Loucy (cell line): ENCODE measurements around the gene ERCC5.

ENCODE experiments used
- H2AFZ ChIP-seq: fragments of 200-600 bp; sonication (generic); 2 replicates; pipeline ENCODE4 v1.6.0; 2016; ENCODE audit warnings: antibody characterized with exemption, mild to moderate bottlenecking, low read length, moderate library complexity
- H3F3A ChIP-seq: fragments of 200-600 bp; 2 replicates; pipeline ENCODE4 v1.6.0; 2016; ENCODE audit warnings: antibody characterized with exemption, low read depth, mild to moderate bottlenecking
- H3K27me3 ChIP-seq: fragments of 200-600 bp; sonication (generic); 2 replicates; pipeline ENCODE4 v1.6.1; 2014; ENCODE audit warnings: low read length, mild to moderate bottlenecking; ENCODE audit not compliant: insufficient read depth, poor library complexity, severe bottlenecking
- H3K36me3 ChIP-seq: fragments of 200-600 bp; sonication (generic); 2 replicates; pipeline ENCODE4 v1.6.1; 2016; ENCODE audit warnings: low read length; ENCODE audit not compliant: insufficient read depth
- H3K4me1 ChIP-seq: fragments of 200-600 bp; sonication (generic); 2 replicates; pipeline ENCODE4 v1.5.1; 2014; ENCODE audit warnings: low read length, mild to moderate bottlenecking; ENCODE audit not compliant: insufficient read depth, poor library complexity, severe bottlenecking
- H3K4me2 ChIP-seq: fragments of 200-600 bp; sonication (generic); 2 replicates; pipeline ENCODE4 v1.6.0; 2014; ENCODE audit warnings: antibody characterized with exemption, low read length, low read depth, mild to moderate bottlenecking; ENCODE audit not compliant: poor library complexity, severe bottlenecking
- H3K4me3 ChIP-seq: fragments of 200-600 bp; sonication (generic); 2 replicates; pipeline ENCODE4 v1.5.1; 2014; ENCODE audit warnings: low read length, mild to moderate bottlenecking, mixed read lengths; ENCODE audit not compliant: poor library complexity, severe bottlenecking
- H3K79me2 ChIP-seq: fragments of 200-600 bp; sonication (generic); 2 replicates; pipeline ENCODE4 v1.6.1; 2014; ENCODE audit warnings: low read length; ENCODE audit not compliant: insufficient read depth
- H3K9ac ChIP-seq: fragments of 200-600 bp; sonication (generic); 2 replicates; pipeline ENCODE4 v1.6.0; 2014; ENCODE audit warnings: mild to moderate bottlenecking, low read depth, low read length, moderate library complexity; ENCODE audit not compliant: poor library complexity, severe bottlenecking
- H3K9me2 ChIP-seq: fragments of 200-600 bp; sonication (generic); replicated peaks from 2 replicates; pipeline ENCODE4 v1.6.1; 2016; ENCODE audit warnings: low read depth, low read length, mixed read lengths
- H3K9me3 ChIP-seq: fragments of 200-600 bp; sonication (generic); 2 replicates; pipeline ENCODE4 v1.6.1; 2014; ENCODE audit warnings: mild to moderate bottlenecking, antibody characterized with exemption, low read length, low read depth; ENCODE audit not compliant: insufficient read depth
- H4K20me1 ChIP-seq: fragments of 200-600 bp; sonication (generic); 2 replicates; pipeline ENCODE4 v1.6.0; 2014; ENCODE audit warnings: antibody characterized with exemption, low read length, mild to moderate bottlenecking; ENCODE audit not compliant: insufficient read depth, poor library complexity, severe bottlenecking
- CTCF ChIP-seq: fragments of 200-600 bp; sonication (generic); conservative IDR thresholded peaks from 2 replicates; pipeline ENCODE4 v1.5.1; 2014; ENCODE audit warnings: mild to moderate bottlenecking, antibody characterized with exemption, low read length
- EZH2phosphoT487 ChIP-seq: fragments of 200-600 bp; IDR thresholded peaks from 2 replicates; pipeline ENCODE4 v1.6.1; 2018; ENCODE audit warnings: antibody characterized with exemption, mild to moderate bottlenecking, moderate library complexity, borderline replicate concordance

Gene ERCC5

GRCh38 chr13:102838982-102839381, 6.8 kb upstream of the ERCC5 start:
- no peaks in the 10 kb centered on the region for H3K36me3 ChIP-seq
- no peaks in the 10 kb centered on the region for H3K79me2 ChIP-seq
- no peak overlapping the region for H3K4me3 ChIP-seq
- H3K9me3 ChIP-seq: no peaks in the 10 kb centered on the region
- no peak overlapping the region for H3K9ac ChIP-seq
- no peaks in the 10 kb centered on the region for H3K27me3 ChIP-seq
- no peak overlapping the region for H2AFZ ChIP-seq
- no peaks in the 10 kb centered on the region for H3F3A ChIP-seq
- no peak overlapping the region for H3K4me2 ChIP-seq
- H3K4me1 ChIP-seq: no peaks in the 10 kb centered on the region
- H3K9me2 ChIP-seq: no peaks in the 10 kb centered on the region
- no peaks in the 10 kb centered on the region for H4K20me1 ChIP-seq
- TF ChIP-seq EZH2phosphoT487 (no peak), CTCF (no peak)

GRCh38 chr13:102839462-102839861, 6.4 kb upstream of the ERCC5 start:
- no peaks in the 10 kb centered on the region for H4K20me1 ChIP-seq
- no peak for TF ChIP-seq EZH2phosphoT487
- TF ChIP-seq CTCF: no peak
- H3K9me2 ChIP-seq: no peaks in the 10 kb centered on the region
- H3K9me3 ChIP-seq: no peaks in the 10 kb centered on the region
- H3K27me3 ChIP-seq: no peaks in the 10 kb centered on the region
- no peak overlapping the region for H2AFZ ChIP-seq
- H3K4me2 ChIP-seq: no peak overlapping the region
- H3F3A ChIP-seq: no peaks in the 10 kb centered on the region
- no peaks in the 10 kb centered on the region for H3K4me1 ChIP-seq
- H3K4me3 ChIP-seq: no peak overlapping the region
- no peak overlapping the region for H3K9ac ChIP-seq
- no peaks in the 10 kb centered on the region for H3K36me3 ChIP-seq
- H3K79me2 ChIP-seq: peaks cover under 1% of the 10 kb centered on the region; the same call in 1 of the 2 replicates

GRCh38 chr13:102845289-102845629, 573 bp upstream of the ERCC5 start:
- peaks cover 52% of the 10 kb centered on the region for H3K79me2 ChIP-seq
- no peaks in the 10 kb centered on the region for H3K27me3 ChIP-seq
- no peak for TF ChIP-seq EZH2phosphoT487
- TF ChIP-seq CTCF: no peak
- peaks cover 34% of the 10 kb centered on the region for H3K4me1 ChIP-seq
- H3F3A ChIP-seq: no peaks in the 10 kb centered on the region
- peaks cover 31% of the 10 kb centered on the region for H4K20me1 ChIP-seq
- peak overlapping the region; percentile 78 for H3K4me2 ChIP-seq
- H3K9ac ChIP-seq: peak overlapping the region; percentile 100
- no peaks in the 10 kb centered on the region for H3K36me3 ChIP-seq
- peak overlapping the region; percentile 97 for H3K4me3 ChIP-seq
- H2AFZ ChIP-seq: peak overlapping the region; percentile 79
- H3K9me2 ChIP-seq: no peaks in the 10 kb centered on the region
- H3K9me3 ChIP-seq: no peaks in the 10 kb centered on the region
